ENCODE results near the gene PHACTR3. TPM values are rescaled to one million over a fixed set of nuclear protein-coding genes. Genes with fewer than 3 reads are reported as not detected.
A peak's percentile ranks its signal among the peaks of the same experiment; 100 is the strongest.

Gene PHACTR3
- total RNA-seq, 4 donors from 2014 or later, result 1.4 to 7.2 (median 4.3) TPM

DNA sequence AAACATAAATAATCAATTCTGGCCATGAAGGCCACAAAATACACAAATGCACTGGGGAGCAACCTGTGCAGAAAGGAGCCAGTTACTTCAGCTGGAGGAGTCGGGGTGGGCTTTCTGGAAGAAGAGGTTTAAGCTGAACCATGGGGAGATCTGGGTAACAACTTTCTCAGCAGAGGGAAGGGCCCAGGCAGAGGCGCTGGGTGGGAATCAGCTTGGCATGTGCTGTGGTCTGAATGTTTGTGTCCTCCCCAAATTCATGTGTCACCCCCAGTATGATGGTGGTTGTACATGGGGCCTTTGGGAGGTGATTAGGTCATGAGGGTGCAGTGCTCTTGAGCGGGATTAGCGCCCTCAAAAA is 221.2 kb downstream of the PHACTR3 start:
- peak; percentile 12 to 43 for DNase-seq (ENCODE audit: low spot score in 2 of 2)
- intact Hi-C loops (cut with DNase I; ENCODE audit: low total_unique reads), result no loop called here
- 93 to 98% methylated on average over 4 of the region's 4 CpGs for WGBS, 2 donors
- H3K4me3 ChIP-seq (ENCODE audit: low read depth, poor library complexity, severe bottlenecking), result no peak overlapping the region
- TF ChIP-seq POLR2A (IDR thresholded peaks at IDR 0.05), result no peak
- TF ChIP-seq CTCF (IDR thresholded peaks at IDR 0.05), result no peak

GRCh38 chr20:59825944-59826759 is 221.8 kb downstream of the PHACTR3 start:
- 63 to 70% methylated on average over 11 of the region's 11 CpGs for WGBS, 2 donors
- DNase-seq (ENCODE audit: low spot score in 2 of 2), result peak; percentile 56 to 85
- intact Hi-C loops (cut with DNase I; ENCODE audit: low total_unique reads), result no loop called here
- H3K4me3 ChIP-seq (ENCODE audit: low read depth, poor library complexity, severe bottlenecking), result no peak overlapping the region
- TF ChIP-seq CTCF (IDR thresholded peaks at IDR 0.05) (peak in 1 of 3 donors; percentile 34), POLR2A (IDR thresholded peaks at IDR 0.05) (no peak)

- WGBS, 2 donors, result 81 to 87% methylated on average over 13 to 16 of the region's 16 CpGs
- TF ChIP-seq CTCF (IDR thresholded peaks at IDR 0.05) (no peak), POLR2A (IDR thresholded peaks at IDR 0.05) (no peak)
- H3K4me3 ChIP-seq (ENCODE audit: low read depth, poor library complexity, severe bottlenecking), result no peak overlapping the region
- intact Hi-C loops (cut with DNase I; ENCODE audit: low total_unique reads), result no loop called here
- DNase-seq (ENCODE audit: low spot score in 2 of 2), result peak; percentile 13 to 83
Measured at GRCh38 chr20:59827138-59828056, 223.1 kb downstream of the PHACTR3 start.

DNA sequence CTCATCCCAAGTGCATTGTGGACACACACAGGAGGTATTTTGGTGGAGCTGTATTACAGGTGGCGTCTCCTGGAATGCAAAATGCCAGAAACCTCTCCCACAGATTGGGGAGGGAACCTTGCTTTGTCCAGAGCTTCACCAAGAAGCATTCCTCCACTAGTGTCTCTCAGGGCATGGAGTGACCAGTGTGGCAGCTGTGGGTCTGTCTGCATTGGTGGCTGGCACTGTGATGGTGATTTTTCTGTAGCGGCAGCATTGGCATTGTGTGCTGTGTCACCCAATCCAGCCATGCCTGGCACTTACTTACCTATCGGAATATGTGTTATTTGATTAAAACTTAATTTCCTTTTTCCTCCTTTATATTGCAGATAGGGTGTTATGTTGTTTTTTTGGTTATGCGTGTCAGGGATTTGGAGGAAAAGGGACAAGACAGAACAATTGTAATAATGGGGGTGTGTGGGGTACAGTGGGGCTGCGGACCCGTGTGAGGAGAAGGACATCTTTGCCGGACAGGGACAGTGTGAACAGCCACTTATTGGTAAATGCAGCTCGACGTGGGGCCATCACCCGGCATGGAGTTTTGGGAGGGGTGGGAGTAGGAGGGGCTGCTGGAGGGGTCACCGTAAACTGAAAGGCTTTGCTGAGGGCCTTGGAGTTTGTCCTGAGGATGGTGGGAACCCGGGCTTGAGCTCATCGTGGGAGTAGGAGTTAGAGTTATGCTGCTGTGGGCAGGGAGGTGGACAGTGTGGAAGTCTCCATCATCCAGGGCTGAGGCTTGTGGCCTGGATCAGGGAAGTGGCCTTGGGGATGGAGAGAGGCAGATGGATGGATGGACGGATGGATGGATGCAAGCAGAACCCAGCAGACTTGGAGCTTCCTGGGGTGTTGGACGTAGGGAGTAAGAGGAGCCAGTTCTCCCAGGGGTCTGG is 224.0 kb downstream of the PHACTR3 start:
- 92 to 93% methylated on average over 15 of the region's 15 CpGs for WGBS, 2 donors
- peak; percentile 12 to 82 for DNase-seq (ENCODE audit: low spot score in 2 of 2)
- TF ChIP-seq CTCF (IDR thresholded peaks at IDR 0.05), result no peak
- no peak for TF ChIP-seq POLR2A (IDR thresholded peaks at IDR 0.05)
- H3K4me3 ChIP-seq (ENCODE audit: low read depth, poor library complexity, severe bottlenecking), result no peak overlapping the region
- intact Hi-C loops (cut with DNase I; ENCODE audit: low total_unique reads), result no loop called here

DNA sequence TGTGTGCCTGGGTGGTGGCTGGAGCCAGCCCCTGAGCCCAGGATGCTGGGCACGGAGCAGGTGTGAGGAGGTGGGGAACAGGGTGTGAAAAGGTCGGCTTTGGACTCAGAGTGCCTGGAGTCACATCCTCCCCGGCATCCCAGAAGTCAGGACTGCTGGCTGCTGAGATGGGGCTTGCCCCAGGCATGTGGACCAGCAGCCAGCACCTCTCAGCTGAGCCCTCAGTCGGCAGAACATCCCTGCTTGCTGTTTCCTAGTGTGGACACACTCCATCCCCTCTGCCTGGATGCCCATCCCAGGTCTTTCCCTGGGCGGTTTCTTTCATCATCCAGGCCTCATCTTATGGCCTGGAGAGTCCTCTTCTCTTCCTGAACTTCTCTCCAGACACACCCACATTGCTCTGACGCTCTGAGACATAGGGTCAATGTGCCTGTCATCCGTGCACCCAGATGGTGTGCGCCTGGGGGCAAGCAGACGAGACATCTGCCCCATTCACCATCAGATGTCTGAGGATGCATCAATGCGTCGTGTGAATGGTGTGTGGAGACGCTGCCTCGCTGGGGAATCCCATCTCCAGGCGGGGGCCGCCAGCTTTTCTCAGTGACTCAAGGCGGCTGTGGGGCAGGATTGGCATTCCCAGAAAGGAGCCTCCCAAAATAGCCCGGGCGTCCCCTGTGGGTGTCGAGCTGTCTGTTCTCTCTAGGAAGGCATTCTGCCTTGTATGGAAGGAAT is 224.9 kb downstream of the PHACTR3 start:
- intact Hi-C loops (cut with DNase I; ENCODE audit: low total_unique reads), result no loop called here
- WGBS, 2 donors, result 47 to 65% methylated on average over 19 of the region's 19 CpGs
- peak; percentile 13 to 83 for DNase-seq (ENCODE audit: low spot score in 2 of 2)
- TF ChIP-seq POLR2A (IDR thresholded peaks at IDR 0.05), result no peak
- no peak for TF ChIP-seq CTCF (IDR thresholded peaks at IDR 0.05)
- H3K4me3 ChIP-seq (ENCODE audit: low read depth, poor library complexity, severe bottlenecking), result no peak overlapping the region

Measured in lower leg skin (tissue), 4 donors.